Heart left ventricle (tissue), 13 donors: ENCODE measurements around the gene MYO5B.

ENCODE experiments used
- CTCF ChIP-seq, 12 donors: fragments of 200-600 bp; sonication (generic) in 4 of 12; IDR thresholded peaks; one replicate each; pipeline versions ENCODE4 v1.5.0 to v1.8.0; 2018 to 2022; ENCODE audit warnings: antibody characterized with exemption in 12 of 12, mild to moderate bottlenecking in 5 of 12
- POLR2A ChIP-seq, 2 donors: fragments of 450-650 bp; IDR thresholded peaks; one replicate each; pipeline ENCODE4 v1.6.1; 2017; ENCODE audit warnings: antibody characterized with exemption in 2 of 2, mild to moderate bottlenecking in 2 of 2, moderate library complexity in 2 of 2
- donor health status: ischemic (EF 13 %, LVEDD 7.1; RV severe dilation, severe dysfunction).
- donor health status: DM: no; HTN: yes; CAD: no.
- donor health status: DM: no; HTN: no; CAD: no.
- donor health status: ischemic (EF 25% LVEDD 6.9; RV normal size, moderate dysfunction).
- donor health status: ischemic (EF 25% LVEDD 5.7; RV mildly dilated, moderate dysfunction).
- donor health status: ischemic (EF 35%, LVEDD 5.7; RV mildly dilated, moderate dysfunction).
- donor health status: nonischemic (EF 11% LVEDD 7.7; RV severe dilation, severe dysfunction).
- donor health status: DM: yes; HTN: yes; CAD: no.
- donor health status: PGD.
- donor health status: ischemic (EF 29% LVEDD 5.4; RV normal size, mild dysfunction).
- donor health status: nonischemic (EF 23%, LVEDD 6.1; RV moderate dilation, normal function).

GRCh38 chr18:49832221-49832647, 362.7 kb downstream of the MYO5B start:
- TF ChIP-seq CTCF (IDR thresholded peaks at IDR 0.05) (no peak), POLR2A (IDR thresholded peaks at IDR 0.05) (no peak)
